ENCODE measurements around the gene PARD6A. TPM values are rescaled to one million over a fixed set of nuclear protein-coding genes. Genes with fewer than 3 reads are reported as not detected.
A peak's percentile ranks its signal among the peaks of the same experiment; 100 is the strongest.

PARD6A gene
- total and polyA plus RNA-seq, 7 donors = 4.2 to 16.6 (median 12.8) TPM

DNA sequence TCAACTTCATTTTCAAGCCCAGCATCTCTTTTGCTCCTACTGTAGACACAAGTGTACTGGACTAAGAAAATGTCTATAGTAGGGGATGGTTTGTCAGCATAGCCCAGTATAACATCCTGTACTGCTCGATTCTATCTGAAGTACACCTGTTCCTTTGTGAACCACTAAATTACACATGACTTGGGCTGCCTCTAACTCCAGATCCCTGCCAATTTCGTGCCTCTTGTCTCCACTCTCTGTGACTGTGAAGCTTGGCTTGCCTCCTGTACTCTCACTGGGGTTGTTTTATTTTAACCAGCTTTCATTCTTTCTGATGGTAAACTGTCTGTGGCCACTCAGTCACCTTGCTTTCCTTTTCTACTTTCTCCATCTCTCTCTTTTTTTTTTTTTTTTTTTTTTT is 33.9 kb downstream of the PARD6A start:
- TF ChIP-seq EP300 (IDR thresholded peaks at IDR 0.05) (no peak), POLR2A (IDR thresholded peaks at IDR 0.05) (no peak), POLR2AphosphoS5 (IDR thresholded peaks at IDR 0.05) (no peak)
- TF ChIP-seq, protein P1, sequence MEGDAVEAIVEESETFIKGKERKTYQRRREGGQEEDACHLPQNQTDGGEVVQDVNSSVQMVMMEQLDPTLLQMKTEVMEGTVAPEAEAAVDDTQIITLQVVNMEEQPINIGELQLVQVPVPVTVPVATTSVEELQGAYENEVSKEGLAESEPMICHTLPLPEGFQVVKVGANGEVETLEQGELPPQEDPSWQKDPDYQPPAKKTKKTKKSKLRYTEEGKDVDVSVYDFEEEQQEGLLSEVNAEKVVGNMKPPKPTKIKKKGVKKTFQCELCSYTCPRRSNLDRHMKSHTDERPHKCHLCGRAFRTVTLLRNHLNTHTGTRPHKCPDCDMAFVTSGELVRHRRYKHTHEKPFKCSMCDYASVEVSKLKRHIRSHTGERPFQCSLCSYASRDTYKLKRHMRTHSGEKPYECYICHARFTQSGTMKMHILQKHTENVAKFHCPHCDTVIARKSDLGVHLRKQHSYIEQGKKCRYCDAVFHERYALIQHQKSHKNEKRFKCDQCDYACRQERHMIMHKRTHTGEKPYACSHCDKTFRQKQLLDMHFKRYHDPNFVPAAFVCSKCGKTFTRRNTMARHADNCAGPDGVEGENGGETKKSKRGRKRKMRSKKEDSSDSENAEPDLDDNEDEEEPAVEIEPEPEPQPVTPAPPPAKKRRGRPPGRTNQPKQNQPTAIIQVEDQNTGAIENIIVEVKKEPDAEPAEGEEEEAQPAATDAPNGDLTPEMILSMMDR (IDR thresholded peaks at IDR 0.05) = no peak
- DNase-seq = peak; percentile 18
- Histone ChIP-seq H3K27ac (no peak overlapping the region), H3K4me1 (no peaks in the 10 kb centered on the region), H3K27me3 (no peaks in the 10 kb centered on the region), H3K9me3 (no peaks in the 10 kb centered on the region), H3K4me3 (no peak overlapping the region), H3K36me3 (no peaks in the 10 kb centered on the region)
- 57 to 72% methylated on average over 2 of the region's 2 CpGs for WGBS, 2 donors
- intact Hi-C loops (cut with DNase I) = no loop called here

DNA sequence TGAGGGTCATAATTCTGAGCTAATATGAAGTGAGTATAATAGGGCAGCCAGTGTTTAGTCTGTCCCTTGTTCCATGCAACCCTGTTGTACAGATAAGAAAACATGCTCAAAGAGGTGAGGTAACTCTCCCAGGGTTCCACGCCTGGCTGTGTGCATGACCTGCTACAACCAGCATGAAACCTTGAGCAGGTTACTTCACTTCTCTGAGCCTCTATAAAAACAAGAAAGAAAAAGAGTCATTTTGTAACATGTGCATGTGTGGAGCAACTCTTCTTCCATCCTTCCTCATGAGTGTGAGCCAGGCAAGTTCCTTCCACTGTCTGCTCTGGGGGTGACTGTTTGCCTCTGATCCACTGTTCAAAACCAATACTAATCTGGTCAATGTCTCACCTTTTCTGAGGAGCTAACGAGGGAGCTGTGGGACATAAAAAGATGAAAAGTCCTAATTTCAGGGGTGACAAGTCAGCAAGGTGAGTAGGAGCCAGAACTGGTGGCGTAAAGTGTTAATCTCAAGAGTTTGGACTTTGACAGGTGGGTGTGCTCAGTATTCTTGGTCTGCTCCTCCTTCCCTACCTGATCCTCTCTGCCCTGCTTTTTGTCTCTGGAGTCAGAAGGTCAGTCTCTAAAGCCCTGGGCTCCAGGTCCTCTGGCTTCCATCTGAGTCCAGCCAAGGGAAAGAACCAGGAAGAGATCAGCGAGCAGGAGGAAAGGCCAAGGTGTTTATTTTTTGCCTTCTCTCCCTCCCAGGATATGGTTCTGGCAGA is 36.8 kb downstream of the PARD6A start:
- Histone ChIP-seq H3K4me3 (no peak overlapping the region), H3K36me3 (no peaks in the 10 kb centered on the region), H3K27me3 (no peaks in the 10 kb centered on the region), H3K9me3 (no peaks in the 10 kb centered on the region), H3K27ac (no peak overlapping the region), H3K4me1 (no peaks in the 10 kb centered on the region)
- intact Hi-C loops (cut with DNase I) = no loop called here
- 41 to 82% methylated on average over 4 of the region's 4 CpGs for WGBS, 2 donors
- TF ChIP-seq POLR2AphosphoS5 (IDR thresholded peaks at IDR 0.05) (no peak), EP300 (IDR thresholded peaks at IDR 0.05) (no peak), POLR2A (IDR thresholded peaks at IDR 0.05) (no peak)
- TF ChIP-seq, protein P1 (IDR thresholded peaks at IDR 0.05) = no peak
- peak; percentile 11 for DNase-seq

DNA sequence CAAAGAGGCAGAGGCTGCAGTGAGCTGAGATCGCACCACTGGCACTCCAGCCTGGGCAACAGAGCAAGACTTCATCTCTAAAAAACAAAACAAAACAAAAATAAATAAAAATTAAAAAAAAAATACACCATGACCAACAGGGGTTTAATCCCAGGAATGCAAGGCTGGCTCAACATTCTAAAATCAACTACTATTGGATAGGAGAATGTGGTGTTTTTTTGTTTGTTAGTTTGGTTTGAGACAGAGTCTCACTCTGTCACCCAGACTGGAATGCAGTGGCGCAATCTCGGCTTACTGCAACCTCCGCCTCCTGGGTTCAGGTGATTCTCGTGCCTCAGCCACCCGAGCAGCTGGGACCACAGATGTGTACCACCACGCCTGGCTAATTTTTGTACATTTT is 38.5 kb downstream of the PARD6A start:
- WGBS, 2 donors = 97 to 98% methylated on average over 7 of the region's 7 CpGs
- Histone ChIP-seq H3K4me3 (no peak overlapping the region), H3K9me3 (no peaks in the 10 kb centered on the region), H3K27me3 (no peaks in the 10 kb centered on the region), H3K4me1 (no peaks in the 10 kb centered on the region), H3K36me3 (no peaks in the 10 kb centered on the region), H3K27ac (no peak overlapping the region)
- intact Hi-C loops (cut with DNase I) = no loop called here
- DNase-seq = peak; percentile 44
- no peak for TF ChIP-seq EP300 (IDR thresholded peaks at IDR 0.05)
- no peak for TF ChIP-seq POLR2A (IDR thresholded peaks at IDR 0.05)
- no peak for TF ChIP-seq POLR2AphosphoS5 (IDR thresholded peaks at IDR 0.05)
- TF ChIP-seq, protein P1 (IDR thresholded peaks at IDR 0.05) = no peak

DNA sequence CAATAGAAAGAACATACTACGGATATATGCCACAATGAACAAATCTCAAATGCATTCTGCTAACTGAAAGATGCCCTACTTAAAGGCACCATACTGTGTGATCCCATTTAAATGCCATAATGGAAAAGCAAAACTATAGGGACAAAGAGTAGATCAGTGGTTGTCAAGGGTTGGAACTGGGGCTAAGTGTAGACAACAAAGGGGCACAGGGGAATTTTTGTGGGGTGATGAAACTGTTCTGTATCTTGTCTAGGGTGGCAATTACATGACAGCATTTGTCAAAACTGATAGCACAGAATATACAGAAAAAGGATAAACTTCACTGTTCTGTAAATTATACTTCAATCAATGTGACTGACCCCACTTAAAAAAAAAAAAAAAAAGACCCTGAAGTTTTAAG is 40.7 kb downstream of the PARD6A start:
- WGBS, 2 donors = 94 to 96% methylated on average over 1 of the region's 1 CpG
- Histone ChIP-seq H3K4me1 (no peaks in the 10 kb centered on the region), H3K27ac (no peak overlapping the region), H3K4me3 (no peak overlapping the region), H3K36me3 (no peaks in the 10 kb centered on the region), H3K27me3 (no peaks in the 10 kb centered on the region), H3K9me3 (no peaks in the 10 kb centered on the region)
- intact Hi-C loops (cut with DNase I) = no loop called here
- TF ChIP-seq EP300 (IDR thresholded peaks at IDR 0.05) (no peak), POLR2A (IDR thresholded peaks at IDR 0.05) (no peak), POLR2AphosphoS5 (IDR thresholded peaks at IDR 0.05) (no peak)
- TF ChIP-seq, protein P1 (IDR thresholded peaks at IDR 0.05) = no peak
- DNase-seq = no peak

DNA sequence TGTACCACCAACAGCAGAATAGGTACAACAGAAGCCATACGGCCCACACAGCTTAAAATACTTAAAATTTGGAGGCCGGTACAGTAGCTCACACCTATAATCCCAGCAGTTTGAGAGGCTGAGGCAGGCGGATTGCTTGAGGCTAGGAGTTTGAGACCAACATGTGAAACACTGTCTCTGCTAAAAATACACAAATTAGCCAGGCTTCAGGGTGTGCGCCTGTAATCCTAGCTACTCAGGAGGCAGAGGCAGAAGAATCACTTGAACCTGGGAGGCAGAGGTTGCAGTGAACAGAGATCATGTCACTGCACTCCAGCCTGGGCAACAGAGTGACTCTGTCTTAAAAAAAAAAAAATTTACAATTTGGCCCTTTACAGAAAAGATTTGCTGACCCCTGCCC is 41.4 kb downstream of the PARD6A start:
- Histone ChIP-seq H3K36me3 (no peaks in the 10 kb centered on the region), H3K4me1 (no peaks in the 10 kb centered on the region), H3K27ac (no peak overlapping the region), H3K9me3 (no peaks in the 10 kb centered on the region), H3K27me3 (no peaks in the 10 kb centered on the region), H3K4me3 (no peak overlapping the region)
- DNase-seq = peak; percentile 7
- intact Hi-C loops (cut with DNase I) = no loop called here
- 93 to 94% methylated on average over 4 of the region's 4 CpGs for WGBS, 2 donors
- TF ChIP-seq EP300 (IDR thresholded peaks at IDR 0.05) (no peak), POLR2AphosphoS5 (IDR thresholded peaks at IDR 0.05) (no peak), POLR2A (IDR thresholded peaks at IDR 0.05) (no peak)
- TF ChIP-seq, protein P1 (IDR thresholded peaks at IDR 0.05) = no peak
